ENCODE results near the gene USP25. TPM values are rescaled to one million over a fixed set of nuclear protein-coding genes. Genes with fewer than 3 reads are reported as not detected.
"Not testable (repeated sequence)": the region's sequence is repeated elsewhere in the genome, so short reads cannot be mapped to it uniquely, and the experiment has no call there.

USP25 gene
- total and polyA plus RNA-seq, 9 of the 15 experiments (the other 6 are each of a cell fraction or from before 2014, with no cell fraction given), result 7.8 to 44.9 (median 31.4) TPM

DNA sequence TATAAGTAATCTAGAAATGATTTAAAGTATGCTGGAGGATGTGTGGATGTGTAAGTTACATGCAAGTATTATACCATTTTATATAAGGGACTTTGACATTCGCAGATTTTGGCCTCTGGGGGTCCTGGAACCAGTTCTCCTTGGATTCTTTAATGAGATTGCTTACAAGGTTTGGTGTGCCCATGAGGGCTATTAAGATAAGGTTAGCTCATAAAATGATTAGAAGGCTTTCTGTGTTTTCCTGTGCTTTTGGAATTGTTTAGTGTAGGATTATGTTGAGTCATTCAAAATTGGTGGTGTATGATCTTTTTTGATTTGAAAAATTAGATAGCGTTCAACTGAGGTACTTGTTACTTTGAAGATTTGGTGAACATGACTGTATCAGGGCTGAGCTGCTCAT is 5.6 kb downstream of the USP25 start (continued):
- TF ChIP-seq, protein P1, sequence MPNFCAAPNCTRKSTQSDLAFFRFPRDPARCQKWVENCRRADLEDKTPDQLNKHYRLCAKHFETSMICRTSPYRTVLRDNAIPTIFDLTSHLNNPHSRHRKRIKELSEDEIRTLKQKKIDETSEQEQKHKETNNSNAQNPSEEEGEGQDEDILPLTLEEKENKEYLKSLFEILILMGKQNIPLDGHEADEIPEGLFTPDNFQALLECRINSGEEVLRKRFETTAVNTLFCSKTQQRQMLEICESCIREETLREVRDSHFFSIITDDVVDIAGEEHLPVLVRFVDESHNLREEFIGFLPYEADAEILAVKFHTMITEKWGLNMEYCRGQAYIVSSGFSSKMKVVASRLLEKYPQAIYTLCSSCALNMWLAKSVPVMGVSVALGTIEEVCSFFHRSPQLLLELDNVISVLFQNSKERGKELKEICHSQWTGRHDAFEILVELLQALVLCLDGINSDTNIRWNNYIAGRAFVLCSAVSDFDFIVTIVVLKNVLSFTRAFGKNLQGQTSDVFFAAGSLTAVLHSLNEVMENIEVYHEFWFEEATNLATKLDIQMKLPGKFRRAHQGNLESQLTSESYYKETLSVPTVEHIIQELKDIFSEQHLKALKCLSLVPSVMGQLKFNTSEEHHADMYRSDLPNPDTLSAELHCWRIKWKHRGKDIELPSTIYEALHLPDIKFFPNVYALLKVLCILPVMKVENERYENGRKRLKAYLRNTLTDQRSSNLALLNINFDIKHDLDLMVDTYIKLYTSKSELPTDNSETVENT (CRISPR knock-in tag; IDR thresholded peaks at IDR 0.05), result no peak
- TF ChIP-seq ZC3H4 (CRISPR knock-in tag; IDR thresholded peaks at IDR 0.05; ENCODE audit: borderline replicate concordance) (no peak), TARDBP (IDR thresholded peaks at IDR 0.05) (no peak)

DNA sequence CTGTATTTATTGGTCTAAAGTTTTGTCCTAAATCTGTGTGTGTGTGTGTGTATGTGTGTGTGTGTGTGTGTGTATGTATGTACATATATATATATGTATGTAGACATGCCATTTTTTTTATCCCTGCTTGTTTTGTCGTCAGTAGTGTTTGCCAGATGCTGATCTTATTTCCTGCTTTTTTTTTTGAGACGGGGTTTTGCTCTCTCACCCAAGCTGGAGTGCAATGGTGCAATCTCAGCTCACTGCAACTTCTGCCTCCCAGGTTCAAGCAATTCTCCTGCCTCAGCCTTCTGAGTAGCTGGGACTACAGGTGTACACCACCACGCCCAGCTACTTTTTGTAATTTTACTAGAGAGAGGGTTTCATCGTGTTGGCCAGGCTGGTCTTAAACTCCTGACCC is 6.1 kb downstream of the USP25 start:
- POLR2A ChIA-PET, result interaction anchor here (1.5 kb wide), 1 partner anchor 13 kb away, joined by 4 read pairs; no protein-coding TSS in a partner anchor
- Histone ChIP-seq H3K4me1 (replicated peaks in 1 of 2; ENCODE audit: control insufficient read depth in 2 of 2, insufficient read depth in 2 of 2, low read length in 2 of 2) (peaks cover 3 to 26% of the 10 kb centered on the region in 2 experiments; a peak in 4 of 5 replicates), H3K79me2 (ENCODE audit: control insufficient read depth, insufficient read depth, low read length) (peaks cover 100% of the 10 kb centered on the region), H3K4me2 (ENCODE audit: insufficient read depth, low read length) (peak overlapping the region; percentile 42), H3K27ac (ENCODE audit: extremely low read depth, low read depth, low read length) (peak overlapping the region; percentile 43; the same call in 2 of the 3 replicates)
- H3K36me3 ChIP-seq (ENCODE audit: control insufficient read depth, insufficient read depth, low read length); H3K4me3 ChIP-seq; H3K9me1 ChIP-seq (ENCODE audit: control insufficient read depth, insufficient read depth, low read length); H2AFZ ChIP-seq (ENCODE audit: low read depth, low read length); DNase-seq (ENCODE audit: extremely low read depth in 1 of 4, low spot score in 3 of 4); H3K9ac ChIP-seq (ENCODE audit: insufficient read depth in 1 of 2, low read depth in 2 of 2, low read length in 2 of 2); H3K9me3 ChIP-seq (replicated peaks; ENCODE audit: control insufficient read depth, insufficient read depth, low read depth, low read length); CTCF ChIA-PET (ENCODE audit: low intra/inter-chr PET ratio); H4K20me1 ChIP-seq (replicated peaks; ENCODE audit: control insufficient read depth, insufficient read depth, low read length); in situ Hi-C loops (cut with MboI); BruUV-seq (replicated peaks); H3K27me3 ChIP-seq (ENCODE audit: control insufficient read depth in 2 of 2, insufficient read depth in 2 of 2, low read length in 2 of 2); TF ChIP-seq CEBPG (CRISPR knock-in tag; IDR thresholded peaks at IDR 0.05): not testable (repeated sequence)
- FAIRE-seq, result peak; percentile 40
- intact Hi-C loops (cut with micrococcal nuclease), result loop anchor here (10.0 kb wide), 1 partner anchor 981 kb away; no protein-coding TSS in a partner anchor
- peak; percentile 5 for ATAC-seq
- TF ChIP-seq ADNP (tag; IDR thresholded peaks at IDR 0.05) (0 out of 2 replicates have a peak, but pooled peaks have one; percentile 18), CEBPG (tag; conservative IDR thresholded peaks at IDR 0.05 in 1 of 2, IDR thresholded peaks at IDR 0.05 in 1 of 2) (peak in 1 of 2 experiments; percentile 58; a peak in 2 of 4 replicates), ZNF384 (IDR thresholded peaks at IDR 0.05; ENCODE audit: low read depth, low read length) (peak; percentile 48; the same call in 1 of the 2 replicates), CEBPB (tag; IDR thresholded peaks at IDR 0.05) (peak; percentile 57)
- TF ChIP-seq, protein P2, sequence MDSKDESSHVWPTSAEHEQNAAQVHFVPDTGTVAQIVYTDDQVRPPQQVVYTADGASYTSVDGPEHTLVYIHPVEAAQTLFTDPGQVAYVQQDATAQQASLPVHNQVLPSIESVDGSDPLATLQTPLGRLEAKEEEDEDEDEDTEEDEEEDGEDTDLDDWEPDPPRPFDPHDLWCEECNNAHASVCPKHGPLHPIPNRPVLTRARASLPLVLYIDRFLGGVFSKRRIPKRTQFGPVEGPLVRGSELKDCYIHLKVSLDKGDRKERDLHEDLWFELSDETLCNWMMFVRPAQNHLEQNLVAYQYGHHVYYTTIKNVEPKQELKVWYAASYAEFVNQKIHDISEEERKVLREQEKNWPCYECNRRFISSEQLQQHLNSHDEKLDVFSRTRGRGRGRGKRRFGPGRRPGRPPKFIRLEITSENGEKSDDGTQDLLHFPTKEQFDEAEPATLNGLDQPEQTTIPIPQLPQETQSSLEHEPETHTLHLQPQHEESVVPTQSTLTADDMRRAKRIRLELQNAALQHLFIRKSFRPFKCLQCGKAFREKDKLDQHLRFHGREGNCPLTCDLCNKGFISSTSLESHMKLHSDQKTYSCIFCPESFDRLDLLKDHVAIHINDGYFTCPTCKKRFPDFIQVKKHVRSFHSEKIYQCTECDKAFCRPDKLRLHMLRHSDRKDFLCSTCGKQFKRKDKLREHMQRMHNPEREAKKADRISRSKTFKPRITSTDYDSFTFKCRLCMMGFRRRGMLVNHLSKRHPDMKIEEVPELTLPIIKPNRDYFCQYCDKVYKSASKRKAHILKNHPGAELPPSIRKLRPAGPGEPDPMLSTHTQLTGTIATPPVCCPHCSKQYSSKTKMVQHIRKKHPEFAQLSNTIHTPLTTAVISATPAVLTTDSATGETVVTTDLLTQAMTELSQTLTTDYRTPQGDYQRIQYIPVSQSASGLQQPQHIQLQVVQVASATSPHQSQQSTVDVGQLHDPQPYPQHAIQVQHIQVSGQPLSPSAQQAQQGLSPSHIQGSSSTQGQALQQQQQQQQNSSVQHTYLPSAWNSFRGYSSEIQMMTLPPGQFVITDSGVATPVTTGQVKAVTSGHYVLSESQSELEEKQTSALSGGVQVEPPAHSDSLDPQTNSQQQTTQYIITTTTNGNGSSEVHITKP (IDR thresholded peaks at IDR 0.05; ENCODE audit: partially characterized antibody), result peak; percentile 20
- WGBS (ENCODE audit: insufficient coverage, low coverage, missing lambda C conversion rate), result 6% methylated on average over 4 of the region's 4 CpGs
